ENCODE data around the gene ZSCAN22. TPM values are rescaled to one million over a fixed set of nuclear protein-coding genes. Genes with fewer than 3 reads are reported as not detected.

Gene ZSCAN22
- total RNA-seq, 1 donor from 2014 or later, result 4.8 TPM

DNA sequence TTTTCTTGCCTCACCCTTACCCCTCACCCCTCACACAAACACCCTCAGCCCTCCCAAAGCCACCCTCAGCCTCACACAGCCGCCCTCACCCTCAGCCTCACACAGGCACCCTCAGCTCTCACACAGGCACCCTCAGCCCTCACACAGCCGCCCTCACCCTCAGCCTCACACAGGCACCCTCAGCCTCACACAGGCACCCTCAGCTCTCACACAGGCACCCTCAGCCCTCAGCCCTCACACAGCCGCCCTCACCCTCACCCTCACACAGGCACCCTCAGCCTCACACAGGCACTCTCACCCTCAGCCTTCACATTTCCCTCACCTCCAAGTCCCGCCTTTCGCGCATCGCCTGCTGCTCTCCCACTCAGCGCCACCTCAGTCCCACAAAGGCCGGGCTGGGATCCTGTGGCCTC is 287 bp upstream of the ZSCAN22 start:
- intact Hi-C loops (cut with micrococcal nuclease), result loop anchor here (1.0 to 10.0 kb wide), 10 partner anchors 21 to 512 kb away; partner anchors contain the start of genes ERVK3-1, RPS5, ZNF274 and ZNF446
- H3K4me1 Mint-ChIP-seq (ENCODE audit: low read depth), result peaks cover 9% of the 10 kb centered on the region

GRCh38 chr19:58328999-58329398 is 2.2 kb downstream of the ZSCAN22 start:
- Mint-ChIP-seq H3K27me3 (ENCODE audit: insufficient read depth) (no peaks in the 10 kb centered on the region), H3K9me3 (no peaks in the 10 kb centered on the region), H3K4me1 (ENCODE audit: low read depth) (peaks cover 9% of the 10 kb centered on the region), H3K4me3 (no peak overlapping the region), H3K36me3 (ENCODE audit: low read depth) (no peaks in the 10 kb centered on the region), H3K27ac (no peak overlapping the region)
- intact Hi-C loops (cut with micrococcal nuclease), result loop anchor here (5.0 to 10.0 kb wide), 2 partner anchors 102 to 514 kb away; partner anchors contain the start of genes ZNF544 and ZNF552
- no peak for DNase-seq (ENCODE audit: low spot score)

More for the DNA sequence above, 287 bp upstream of the ZSCAN22 start:
- Mint-ChIP-seq H3K4me3 (no peak overlapping the region), H3K27me3 (ENCODE audit: insufficient read depth) (no peaks in the 10 kb centered on the region), H3K36me3 (ENCODE audit: low read depth) (peaks cover 3% of the 10 kb centered on the region), H3K9me3 (no peaks in the 10 kb centered on the region), H3K27ac (no peak overlapping the region)
- no peak for DNase-seq (ENCODE audit: low spot score)

DNA sequence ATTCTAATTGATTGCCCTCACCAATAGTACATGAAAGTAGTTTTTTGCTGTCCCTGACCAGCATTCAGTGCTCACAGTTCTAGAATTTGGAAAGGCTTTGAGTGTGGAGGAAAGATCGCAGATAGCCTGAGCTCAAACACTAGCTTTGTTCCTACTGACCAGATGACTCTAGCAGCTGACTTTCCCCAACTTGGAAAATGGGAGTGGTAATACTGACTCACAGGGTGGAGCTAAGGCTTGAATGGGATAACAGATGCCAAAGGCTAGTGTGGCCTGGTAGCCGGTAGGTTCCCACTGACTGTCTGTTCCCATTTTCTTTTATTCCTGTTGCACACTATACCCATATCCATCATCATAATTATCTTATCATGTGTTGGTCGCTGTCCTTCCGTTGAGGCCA is 3.7 kb downstream of the ZSCAN22 start:
- Mint-ChIP-seq H3K4me1 (ENCODE audit: low read depth) (peaks cover 9% of the 10 kb centered on the region), H3K4me3 (no peak overlapping the region), H3K27ac (no peak overlapping the region), H3K27me3 (ENCODE audit: insufficient read depth) (no peaks in the 10 kb centered on the region), H3K9me3 (no peaks in the 10 kb centered on the region), H3K36me3 (ENCODE audit: low read depth) (peaks cover 9% of the 10 kb centered on the region)
- intact Hi-C loops (cut with micrococcal nuclease), result no loop called here
- DNase-seq (ENCODE audit: low spot score), result no peak

DNA sequence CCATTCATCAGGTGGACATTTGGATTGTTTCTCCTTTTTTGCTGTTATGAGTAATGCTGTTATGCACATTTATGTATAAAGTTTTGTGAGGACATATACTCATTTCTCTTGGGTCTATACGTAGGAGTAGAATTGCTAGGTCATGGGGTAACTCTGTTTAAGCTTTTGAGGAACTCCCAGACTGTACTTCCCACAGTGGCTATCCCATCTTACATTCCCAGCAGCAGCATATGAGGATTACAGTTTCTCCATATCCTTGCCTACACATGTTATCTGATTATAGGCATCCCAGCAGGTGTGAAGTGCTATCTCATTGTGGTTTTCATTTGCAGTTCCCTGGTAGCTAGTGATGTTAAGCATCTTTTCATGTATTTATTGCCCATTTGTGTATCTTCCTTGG is 5.9 kb downstream of the ZSCAN22 start:
- Mint-ChIP-seq H3K9me3 (no peaks in the 10 kb centered on the region), H3K36me3 (ENCODE audit: low read depth) (peaks cover 20% of the 10 kb centered on the region)

GRCh38 chr19:58334691-58335249 is 8.0 kb downstream of the ZSCAN22 start:
- no peak overlapping the region for H3K27ac Mint-ChIP-seq
- H3K9me3 Mint-ChIP-seq, result peaks cover 15% of the 10 kb centered on the region
- DNase-seq (ENCODE audit: low spot score), result no peak
- H3K4me1 Mint-ChIP-seq (ENCODE audit: low read depth), result peaks cover 2% of the 10 kb centered on the region
- intact Hi-C loops (cut with micrococcal nuclease), result no loop called here
- H3K36me3 Mint-ChIP-seq (ENCODE audit: low read depth), result peaks cover 38% of the 10 kb centered on the region
- no peaks in the 10 kb centered on the region for H3K27me3 Mint-ChIP-seq (ENCODE audit: insufficient read depth)
- H3K4me3 Mint-ChIP-seq, result no peak overlapping the region

More for the DNA sequence above, 5.9 kb downstream of the ZSCAN22 start:
- Mint-ChIP-seq H3K27ac (no peak overlapping the region), H3K4me1 (ENCODE audit: low read depth) (peaks cover 9% of the 10 kb centered on the region), H3K4me3 (no peak overlapping the region), H3K27me3 (ENCODE audit: insufficient read depth) (no peaks in the 10 kb centered on the region)
- intact Hi-C loops (cut with micrococcal nuclease), result no loop called here
- no peak for DNase-seq (ENCODE audit: low spot score)

DNA sequence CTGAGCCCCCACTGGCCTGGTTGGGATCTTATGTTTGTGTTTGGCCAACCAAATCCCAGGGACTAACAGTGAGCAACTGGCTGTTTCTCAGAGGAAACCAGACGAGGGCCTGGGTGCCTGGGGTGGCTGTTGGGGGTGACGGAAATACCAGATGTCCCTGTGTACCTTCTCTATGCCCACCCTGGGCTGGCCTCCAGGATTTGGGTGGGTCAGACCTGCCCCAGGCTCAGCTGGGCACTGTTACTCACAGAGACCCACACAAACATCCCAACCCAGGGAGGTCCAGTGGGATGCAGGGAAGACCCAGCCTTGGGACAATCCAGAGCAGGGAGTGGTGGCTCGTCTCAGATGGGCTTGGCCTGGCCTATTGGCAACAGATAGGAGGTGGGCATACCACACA is 8.8 kb downstream of the ZSCAN22 start:
- H3K27ac Mint-ChIP-seq, result no peak overlapping the region
- no peak for DNase-seq (ENCODE audit: low spot score)
- peaks cover 6% of the 10 kb centered on the region for H3K4me1 Mint-ChIP-seq (ENCODE audit: low read depth)
- no peaks in the 10 kb centered on the region for H3K27me3 Mint-ChIP-seq (ENCODE audit: insufficient read depth)
- H3K36me3 Mint-ChIP-seq (ENCODE audit: low read depth), result peaks cover 43% of the 10 kb centered on the region
- no peak overlapping the region for H3K4me3 Mint-ChIP-seq
- intact Hi-C loops (cut with micrococcal nuclease), result no loop called here
- peaks cover 19% of the 10 kb centered on the region for H3K9me3 Mint-ChIP-seq

- Mint-ChIP-seq H3K4me3 (no peak overlapping the region), H3K36me3 (ENCODE audit: low read depth) (peaks cover 46% of the 10 kb centered on the region), H3K27me3 (ENCODE audit: insufficient read depth) (no peaks in the 10 kb centered on the region), H3K27ac (no peak overlapping the region), H3K9me3 (peaks cover 19% of the 10 kb centered on the region), H3K4me1 (ENCODE audit: low read depth) (peaks cover 6% of the 10 kb centered on the region)
- no peak for DNase-seq (ENCODE audit: low spot score)
- intact Hi-C loops (cut with micrococcal nuclease), result no loop called here
Measured at GRCh38 chr19:58336216-58336615, 9.4 kb downstream of the ZSCAN22 start.

DNA sequence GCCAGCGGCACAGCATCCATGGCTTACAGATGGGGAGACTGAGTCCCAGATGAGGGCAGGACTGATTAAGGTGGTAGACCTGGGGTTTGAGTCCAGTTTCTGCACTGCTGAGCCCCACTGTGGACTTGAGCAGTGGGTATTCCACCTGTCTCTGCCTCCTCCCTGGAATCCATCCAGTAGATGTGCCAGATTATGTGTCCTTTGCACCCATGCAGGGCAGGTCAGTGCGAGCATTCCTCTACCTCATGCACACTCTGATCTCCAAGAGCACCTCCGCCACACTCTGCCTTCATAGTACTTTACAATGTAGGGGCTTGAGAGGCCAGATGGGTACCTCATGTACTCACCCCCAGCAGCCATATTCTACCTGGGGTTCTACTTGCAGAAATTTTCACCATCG is 10.0 kb downstream of the ZSCAN22 start:
- Mint-ChIP-seq H3K27ac (no peak overlapping the region), H3K4me1 (ENCODE audit: low read depth) (peaks cover 6% of the 10 kb centered on the region), H3K4me3 (no peak overlapping the region), H3K36me3 (ENCODE audit: low read depth) (peaks cover 50% of the 10 kb centered on the region), H3K9me3 (peaks cover 19% of the 10 kb centered on the region), H3K27me3 (ENCODE audit: insufficient read depth) (no peaks in the 10 kb centered on the region)
- no peak for DNase-seq (ENCODE audit: low spot score)
- intact Hi-C loops (cut with micrococcal nuclease), result no loop called here

DNA sequence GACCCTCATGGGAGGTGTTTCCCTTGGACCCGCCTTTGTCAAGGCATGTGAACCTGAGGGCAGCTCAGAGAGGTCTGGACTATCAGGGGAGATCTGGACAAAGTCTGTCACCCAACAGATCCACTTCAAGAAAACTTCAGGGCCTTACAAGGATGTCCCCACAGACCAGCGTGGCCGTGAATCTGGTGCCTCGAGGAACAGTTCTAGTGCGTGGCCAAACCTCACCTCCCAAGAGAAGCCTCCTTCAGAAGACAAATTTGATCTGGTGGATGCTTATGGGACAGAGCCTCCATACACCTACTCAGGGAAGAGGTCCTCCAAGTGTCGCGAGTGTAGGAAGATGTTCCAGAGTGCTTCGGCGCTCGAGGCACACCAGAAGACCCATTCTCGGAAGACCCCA is 11.5 kb downstream of the ZSCAN22 start:
- Mint-ChIP-seq H3K36me3 (ENCODE audit: low read depth) (peaks cover 58% of the 10 kb centered on the region), H3K4me3 (no peak overlapping the region)
- no peak for DNase-seq (ENCODE audit: low spot score)

DNA sequence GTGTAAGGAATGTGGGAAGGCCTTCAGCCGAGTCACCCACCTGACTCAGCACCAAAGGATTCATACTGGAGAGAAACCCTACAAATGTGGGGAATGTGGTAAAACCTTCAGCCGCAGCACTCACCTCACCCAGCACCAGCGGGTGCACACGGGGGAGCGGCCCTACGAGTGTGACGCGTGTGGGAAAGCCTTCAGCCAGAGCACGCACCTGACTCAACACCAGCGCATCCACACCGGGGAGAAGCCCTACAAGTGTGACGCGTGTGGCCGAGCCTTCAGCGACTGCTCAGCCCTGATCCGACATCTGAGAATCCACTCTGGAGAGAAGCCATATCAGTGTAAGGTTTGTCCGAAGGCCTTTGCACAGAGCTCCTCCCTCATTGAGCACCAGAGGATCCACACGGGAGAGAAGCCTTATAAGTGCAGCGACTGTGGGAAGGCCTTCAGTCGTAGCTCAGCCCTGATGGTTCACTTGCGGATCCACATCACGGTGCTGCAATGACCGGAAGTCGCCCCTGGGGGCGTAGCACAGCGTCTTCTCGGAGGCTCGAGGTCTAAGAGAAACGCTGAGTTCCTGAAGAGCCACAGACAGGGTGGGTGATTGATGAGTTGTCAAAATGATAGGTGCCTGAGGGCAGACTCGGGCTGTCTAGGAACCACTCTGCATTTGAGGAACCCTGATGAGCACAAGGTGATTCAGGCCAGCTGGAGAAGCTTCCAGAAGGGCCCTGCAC is 12.2 kb downstream of the ZSCAN22 start:
- Mint-ChIP-seq H3K4me3 (no peak overlapping the region), H3K4me1 (ENCODE audit: low read depth) (peaks cover 6% of the 10 kb centered on the region), H3K36me3 (ENCODE audit: low read depth) (peaks cover 58% of the 10 kb centered on the region), H3K27ac (no peak overlapping the region), H3K9me3 (peaks cover 19% of the 10 kb centered on the region), H3K27me3 (ENCODE audit: insufficient read depth) (no peaks in the 10 kb centered on the region)
- DNase-seq (ENCODE audit: low spot score), result no peak
- intact Hi-C loops (cut with micrococcal nuclease), result no loop called here

More for the DNA sequence above, 11.5 kb downstream of the ZSCAN22 start:
- Mint-ChIP-seq H3K27ac (no peak overlapping the region), H3K4me1 (ENCODE audit: low read depth) (peaks cover 6% of the 10 kb centered on the region), H3K9me3 (peaks cover 19% of the 10 kb centered on the region), H3K27me3 (ENCODE audit: insufficient read depth) (no peaks in the 10 kb centered on the region)
- intact Hi-C loops (cut with micrococcal nuclease), result no loop called here

GRCh38 chr19:58345558-58345957 is 18.8 kb downstream of the ZSCAN22 start:
- Mint-ChIP-seq H3K4me3 (peak overlapping the region; percentile 84), H3K27me3 (ENCODE audit: insufficient read depth) (no peaks in the 10 kb centered on the region), H3K27ac (peak overlapping the region; percentile 6), H3K9me3 (no peaks in the 10 kb centered on the region), H3K4me1 (ENCODE audit: low read depth) (peaks cover 29% of the 10 kb centered on the region), H3K36me3 (ENCODE audit: low read depth) (peaks cover 24% of the 10 kb centered on the region)
- intact Hi-C loops (cut with micrococcal nuclease), result loop anchor here (5.0 kb wide), 1 partner anchor 68 kb away; the partner anchor contains the start of gene ZNF8
- no peak for DNase-seq (ENCODE audit: low spot score)

GRCh38 chr19:58346961-58347929 is 20.5 kb downstream of the ZSCAN22 start:
- peaks cover 29% of the 10 kb centered on the region for H3K4me1 Mint-ChIP-seq (ENCODE audit: low read depth)

More at GRCh38 chr19:58346961-58347929, 20.5 kb downstream of the ZSCAN22 start:
- DNase-seq (ENCODE audit: low spot score), result peak; percentile 63
- H3K4me3 Mint-ChIP-seq, result peak overlapping the region; percentile 92
- peaks cover 12% of the 10 kb centered on the region for H3K36me3 Mint-ChIP-seq (ENCODE audit: low read depth)
- intact Hi-C loops (cut with micrococcal nuclease), result loop anchor here (1.0 to 5.0 kb wide), 8 partner anchors 15 to 119 kb away; partner anchors contain the start of genes ERVK3-1, ZNF324B, ZNF497 and ZNF8
- peak overlapping the region; percentile 83 for H3K27ac Mint-ChIP-seq
- no peaks in the 10 kb centered on the region for H3K9me3 Mint-ChIP-seq
- no peaks in the 10 kb centered on the region for H3K27me3 Mint-ChIP-seq (ENCODE audit: insufficient read depth)
